Vagina (tissue), 2 donors: Measurements from ENCODE around the gene SBK2. TPM values are rescaled to one million over a fixed set of nuclear protein-coding genes. Genes with fewer than 3 reads are reported as not detected.

Experiments
- DNase-seq, 2 donors: peaks; one replicate each; pipeline ENCODE4 v3.0.0-alpha.2; 2017; ENCODE audit errors: extremely low spot score in 2 of 2
- H3K27ac ChIP-seq: fragments of 200-600 bp; sonication (generic); one replicate; pipeline ENCODE4 v1.5.1; 2019
- H3K27me3 ChIP-seq: fragments of 200-600 bp; sonication (generic); one replicate; pipeline ENCODE4 v1.5.1; 2019
- H3K36me3 ChIP-seq, 2 donors: fragments of 200-600 bp; sonication (generic); one replicate each; pipeline ENCODE4 v1.5.1; 2017 to 2019
- H3K4me1 ChIP-seq: fragments of 200-600 bp; sonication (generic); one replicate; pipeline ENCODE4 v1.5.1; 2019
- H3K4me3 ChIP-seq, 2 donors: fragments of 200-600 bp; sonication (generic); 1 replicate in 1 of 2; 2 replicates in 1 of 2; pipeline ENCODE4 v1.5.1; 2016 to 2019
- H3K9me3 ChIP-seq: fragments of 200-600 bp; sonication (generic); one replicate; pipeline ENCODE4 v1.5.1; 2019
- CTCF ChIP-seq, 3 experiments: fragments of 450-650 bp in 2 of 3; fragments of 200-600 bp in 1 of 3; sonication (generic) in 1 of 3; IDR thresholded peaks; one replicate each; pipeline ENCODE4 v1.5.1; 2017 to 2019; ENCODE audit warnings: antibody characterized with exemption in 3 of 3, mild to moderate bottlenecking in 2 of 3, moderate library complexity in 2 of 3
- POLR2A ChIP-seq, 2 donors: fragments of 450-650 bp; IDR thresholded peaks; one replicate each; pipeline ENCODE4 v1.6.1; 2017; ENCODE audit warnings: antibody characterized with exemption in 2 of 2, mild to moderate bottlenecking in 2 of 2, moderate library complexity in 2 of 2
- POLR2AphosphoS5 ChIP-seq, 2 donors: sonication (generic); formaldehyde crosslinking; IDR thresholded peaks; one replicate each; pipeline ENCODE4 v1.9.0; 2017; ENCODE audit warnings: antibody characterized with exemption in 2 of 2, mild to moderate bottlenecking in 2 of 2, low read depth in 1 of 2; ENCODE audit not compliant: insufficient read depth in 1 of 2
- intact Hi-C: fragments of 100-400 bp; cut with DNase I; formaldehyde crosslinking; loops from one replicate; pipeline ENCODE4 v1.15.1; 2023
- total RNA-seq: library from RNA; depleted of rRNA; stranded (reverse); fragments of >200 nt; gene quantifications from one replicate; pipeline ENCODE4 v1.2.3, GENCODE V29; 2016

The SBK2 gene
- total RNA-seq, 1 donor from 2014 or later: not detected

GRCh38 chr19:55495646-55496349, 41.1 kb downstream of the SBK2 start:
- Histone ChIP-seq H3K27ac (peak overlapping the region; percentile 96), H3K27me3 (no peaks in the 10 kb centered on the region), H3K4me1 (peaks cover 33% of the 10 kb centered on the region), H3K9me3 (no peaks in the 10 kb centered on the region), H3K4me3 (no peak overlapping the region), H3K36me3 (peaks cover 0 to 9% of the 10 kb centered on the region in 2 donors)
- TF ChIP-seq POLR2A (IDR thresholded peaks at IDR 0.05) (no peak), POLR2AphosphoS5 (IDR thresholded peaks at IDR 0.05; ENCODE audit: insufficient read depth in 1 of 2, low read depth in 1 of 2) (no peak), CTCF (IDR thresholded peaks at IDR 0.05) (no peak)
- no peak for DNase-seq
- intact Hi-C loops: no loop called here

GRCh38 chr19:55494172-55494761, 42.7 kb downstream of the SBK2 start:
- intact Hi-C loops: no loop called here
- peak in 1 of 2 donors; percentile 91 for DNase-seq
- Histone ChIP-seq H3K36me3 (no peaks in the 10 kb centered on the region), H3K9me3 (no peaks in the 10 kb centered on the region), H3K27ac (peak overlapping the region; percentile 96), H3K4me3 (peak overlapping the region; percentile 48 to 54), H3K4me1 (peaks cover 42% of the 10 kb centered on the region), H3K27me3 (no peaks in the 10 kb centered on the region)
- TF ChIP-seq POLR2A (IDR thresholded peaks at IDR 0.05): peak in 1 of 2 donors; percentile 29
- no peak for TF ChIP-seq CTCF (IDR thresholded peaks at IDR 0.05)
- peak in 1 of 2 donors; percentile 89 for TF ChIP-seq POLR2AphosphoS5 (IDR thresholded peaks at IDR 0.05; ENCODE audit: insufficient read depth in 1 of 2, low read depth in 1 of 2)

GRCh38 chr19:55493645-55494171, 43.2 kb downstream of the SBK2 start:
- intact Hi-C loops: no loop called here
- H3K27ac ChIP-seq: peak overlapping the region; percentile 96
- no peaks in the 10 kb centered on the region for H3K27me3 ChIP-seq
- H3K4me3 ChIP-seq: peak overlapping the region; percentile 48 to 54
- no peaks in the 10 kb centered on the region for H3K36me3 ChIP-seq
- H3K9me3 ChIP-seq: no peaks in the 10 kb centered on the region
- peaks cover 47% of the 10 kb centered on the region for H3K4me1 ChIP-seq
- no peak for DNase-seq
- no peak for TF ChIP-seq POLR2A (IDR thresholded peaks at IDR 0.05)
- TF ChIP-seq CTCF (IDR thresholded peaks at IDR 0.05): no peak
- no peak for TF ChIP-seq POLR2AphosphoS5 (IDR thresholded peaks at IDR 0.05; ENCODE audit: insufficient read depth in 1 of 2, low read depth in 1 of 2)

GRCh38 chr19:55493052-55493644, 43.8 kb downstream of the SBK2 start:
- no peaks in the 10 kb centered on the region for H3K9me3 ChIP-seq
- no peaks in the 10 kb centered on the region for H3K27me3 ChIP-seq
- intact Hi-C loops: no loop called here
- peak overlapping the region; percentile 96 for H3K27ac ChIP-seq
- H3K36me3 ChIP-seq: no peaks in the 10 kb centered on the region
- DNase-seq: no peak
- H3K4me1 ChIP-seq: peaks cover 53% of the 10 kb centered on the region
- peak in 1 of 2 donors; percentile 25 for TF ChIP-seq POLR2A (IDR thresholded peaks at IDR 0.05)
- TF ChIP-seq POLR2AphosphoS5 (IDR thresholded peaks at IDR 0.05; ENCODE audit: insufficient read depth in 1 of 2, low read depth in 1 of 2): peak; percentile 13 to 51
- TF ChIP-seq CTCF (IDR thresholded peaks at IDR 0.05): no peak
- peak overlapping the region; percentile 48 to 54 for H3K4me3 ChIP-seq
